NCI-H2196 treated with DMSO at 0.1 percent for 48 hours (cell line): Measurements from ENCODE around the gene ATP6V1C2.
A peak's percentile ranks its signal among the peaks of the same experiment; 100 is the strongest.
"Not testable (repeated sequence)": the region's sequence is repeated elsewhere in the genome, so short reads cannot be mapped to it uniquely, and the experiment has no call there.

Experiments used
- DNase-seq: peaks from one replicate; lab custom pipeline; 2025; ENCODE audit not compliant: unreplicated experiment; lab: John Stamatoyannopoulos, UW

ATP6V1C2 gene

DNA sequence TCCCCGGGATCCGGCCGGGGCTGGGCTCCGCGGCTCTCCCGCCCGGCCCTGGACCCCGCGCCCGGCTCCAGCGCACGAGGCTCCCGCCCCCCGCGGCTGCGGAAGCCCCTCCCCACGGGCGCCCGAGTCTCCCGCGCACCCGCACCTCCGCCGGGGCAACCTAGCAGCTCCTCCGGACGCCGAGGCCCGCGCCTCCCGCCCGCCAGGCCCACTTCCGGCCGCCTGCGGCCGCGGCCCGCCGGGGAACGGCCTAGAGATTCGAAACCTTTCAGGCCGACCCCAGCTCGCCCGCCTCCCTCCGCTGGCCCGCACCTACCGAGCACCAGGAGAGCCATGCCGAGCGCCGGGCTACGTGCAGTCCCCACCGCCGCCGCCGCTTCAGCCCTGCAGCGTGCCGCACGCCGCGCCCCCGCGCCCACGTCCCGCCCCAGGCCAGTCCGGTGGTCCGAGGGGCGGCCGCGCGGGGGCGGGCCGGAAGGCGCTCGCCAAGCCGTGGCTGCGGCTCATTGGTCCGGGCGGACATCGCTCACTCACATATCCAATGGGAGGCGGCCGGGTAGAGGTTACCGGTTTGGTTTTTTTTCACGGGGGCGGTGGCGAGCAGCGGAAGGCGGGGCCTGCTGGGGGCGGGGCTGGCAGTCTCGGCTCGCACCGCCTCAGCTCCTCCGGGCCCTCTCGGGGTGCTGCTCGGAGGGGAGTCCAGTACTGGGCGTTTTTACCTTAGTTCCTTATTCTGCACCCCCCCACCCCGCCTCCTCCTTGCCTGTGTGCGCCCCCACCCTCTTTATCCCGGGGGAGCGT lies 91.1 kb downstream of the ATP6V1C2 start, which contains the start of gene PDIA6:
Gene PDIA6 (minus strand): TSS at position 424 of the 801 bp plus-strand sequence. CDS start 89 bp downstream, at position 335.
- DNase-seq, result peak; percentile 73

DNA sequence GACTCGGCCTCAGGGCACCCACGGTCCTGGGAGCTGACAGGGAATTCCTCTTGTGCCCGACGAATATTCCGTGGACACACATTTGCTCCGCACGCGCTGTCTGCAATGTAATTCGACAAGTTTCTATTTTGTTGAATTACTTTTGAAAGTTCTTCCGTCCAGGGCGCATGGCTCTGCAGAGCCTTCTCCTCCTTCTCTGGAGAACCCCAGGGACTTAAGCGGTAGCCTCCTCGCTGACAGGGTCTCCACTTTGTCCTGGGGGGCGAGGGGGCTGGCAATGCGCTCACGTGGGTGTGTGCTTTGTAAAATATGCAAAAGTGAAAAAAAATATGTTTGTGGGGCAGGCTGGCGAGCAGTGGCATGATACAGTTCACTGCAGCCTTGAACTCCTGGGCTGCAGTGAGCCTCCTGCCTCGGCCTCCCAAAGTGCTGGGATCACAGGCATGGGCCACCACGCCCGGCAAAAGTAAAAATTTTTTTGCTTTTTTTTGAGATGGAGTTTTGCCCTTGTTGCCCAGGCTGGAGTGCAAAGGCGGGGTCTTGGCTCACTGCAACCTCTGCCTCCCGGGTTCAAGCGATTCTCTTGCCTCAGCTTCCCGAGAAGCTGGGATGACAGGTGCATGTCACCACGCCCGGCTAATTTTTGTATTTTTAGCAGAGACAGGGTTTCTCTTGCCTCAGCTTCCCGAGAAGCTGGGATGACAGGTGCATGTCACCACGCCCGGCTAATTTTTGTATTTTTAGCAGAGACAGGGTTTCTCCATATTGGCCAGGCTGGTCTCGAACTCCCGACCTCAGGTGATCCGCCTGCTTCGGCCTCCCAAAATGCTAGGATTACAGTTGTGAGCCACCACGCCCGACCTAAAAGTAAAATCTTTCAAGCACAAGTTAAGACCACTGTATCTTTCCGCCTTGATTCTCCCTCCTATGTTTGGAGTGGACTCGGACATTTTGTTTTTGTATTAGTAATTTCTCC lies 92.0 kb downstream of the ATP6V1C2 start:
- not testable (repeated sequence) for DNase-seq

DNA sequence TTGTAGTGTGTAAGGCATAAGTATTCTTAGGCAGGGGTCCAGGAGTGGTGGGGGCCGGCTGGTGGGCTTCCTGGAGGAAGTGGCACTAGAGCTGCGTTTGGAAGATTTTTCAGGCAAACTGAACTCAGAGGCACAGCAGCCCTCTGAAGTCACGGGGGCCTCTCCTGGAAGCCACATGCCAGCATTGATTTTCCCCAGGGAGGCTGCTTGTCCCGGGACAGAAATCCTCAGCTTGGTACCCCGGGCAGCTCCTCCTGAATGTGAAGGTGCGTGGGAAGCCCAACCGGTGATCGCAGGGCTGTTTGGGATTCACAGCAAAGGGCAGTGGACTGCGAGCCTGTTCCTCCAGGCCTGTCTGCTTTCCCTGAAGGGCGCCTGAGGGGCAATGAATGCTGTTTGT lies 92.7 kb downstream of the ATP6V1C2 start:
- DNase-seq, result no peak

DNA sequence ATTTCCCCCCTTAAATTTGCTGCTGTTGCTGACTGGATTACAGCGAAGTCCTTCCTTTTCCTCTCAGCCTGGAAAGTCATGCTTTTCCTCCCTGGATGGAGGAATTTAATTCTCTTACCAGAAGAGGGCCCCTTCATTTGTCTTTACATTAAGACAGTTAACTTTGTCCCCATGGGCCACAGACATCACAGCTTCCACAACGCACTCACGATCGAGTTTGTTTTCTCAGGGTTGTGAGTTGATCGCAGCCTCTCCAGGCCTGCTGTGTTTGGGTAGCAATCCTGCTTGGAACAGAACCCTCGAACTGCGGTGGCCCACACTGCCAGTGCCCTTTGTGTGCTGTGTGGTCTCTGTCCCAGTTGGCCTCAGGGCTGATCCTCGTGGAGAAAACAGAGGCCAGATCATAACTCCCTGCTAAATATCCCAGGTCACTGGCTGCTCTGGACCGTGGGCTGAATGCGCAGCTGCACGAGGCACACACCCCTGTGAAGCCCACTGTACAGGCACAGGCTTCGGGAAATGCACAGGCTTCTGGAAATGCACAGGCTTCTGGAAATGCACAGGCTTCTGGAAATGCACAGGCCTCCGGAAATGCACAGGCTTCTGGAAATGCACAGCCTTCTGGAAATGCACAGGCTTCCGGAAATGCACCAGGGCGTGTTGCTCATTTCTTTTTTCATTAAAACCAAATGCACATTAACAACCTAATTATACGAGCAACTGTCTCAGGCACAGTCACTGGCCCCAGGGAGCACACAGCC lies 93.3 kb downstream of the ATP6V1C2 start:
- no peak for DNase-seq

DNA sequence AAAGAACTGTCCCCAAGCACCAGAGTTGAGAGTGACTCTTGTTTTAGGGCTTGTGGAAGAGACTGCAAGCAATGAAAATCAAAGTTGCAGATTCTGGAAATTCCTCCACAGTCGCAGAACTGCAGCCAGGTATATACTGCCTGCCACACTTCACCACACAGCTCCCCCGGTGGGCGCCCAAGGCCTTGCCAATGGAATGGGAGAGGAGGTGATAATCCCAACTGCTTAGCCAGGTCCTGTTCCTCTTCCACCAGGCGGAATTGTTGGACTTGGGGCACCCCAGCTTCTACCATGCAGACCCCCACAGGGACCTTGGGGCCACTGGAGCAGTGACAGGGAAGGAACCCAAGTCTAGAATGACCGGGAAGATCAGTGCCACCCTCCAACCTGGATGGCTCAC lies 96.0 kb downstream of the ATP6V1C2 start:
- DNase-seq, result no peak

DNA sequence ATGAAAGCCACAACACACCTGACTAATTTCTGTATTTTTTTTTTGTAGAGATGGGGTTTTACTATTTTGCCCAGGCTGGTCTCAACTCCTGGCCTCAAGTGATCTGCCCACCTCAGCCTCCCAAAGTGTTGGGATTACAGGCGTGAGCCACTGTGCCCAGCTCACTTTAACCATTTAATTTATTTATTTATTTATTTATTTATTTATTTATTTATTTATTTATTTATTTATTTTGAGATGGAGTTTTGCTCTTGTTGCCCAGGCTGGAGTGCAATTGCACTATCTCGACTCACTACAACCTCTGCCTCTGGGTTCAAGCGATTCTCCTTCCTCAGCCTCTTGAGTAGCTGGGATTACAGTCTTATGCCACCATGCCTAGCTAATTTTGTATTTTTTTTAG lies 96.9 kb downstream of the ATP6V1C2 start:
- not testable (repeated sequence) for DNase-seq

DNA sequence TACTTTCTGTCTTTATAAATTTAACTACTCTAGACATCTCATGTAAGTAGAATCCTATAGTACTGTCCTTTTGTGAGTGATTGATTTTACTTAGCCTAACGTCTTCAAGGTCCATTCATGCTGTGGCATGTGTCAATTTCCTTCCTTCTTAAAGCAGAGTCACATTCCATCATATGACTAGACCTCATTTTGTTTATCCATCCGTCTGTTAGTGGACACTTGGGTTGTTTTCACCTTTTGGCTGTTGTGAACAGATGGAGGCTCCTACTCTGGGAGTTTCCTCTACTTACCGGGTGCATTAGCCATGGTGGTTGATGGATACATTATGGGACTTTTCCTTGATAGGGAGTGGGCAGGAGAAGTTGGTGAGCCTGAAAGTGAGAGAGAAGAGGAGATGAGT lies 97.6 kb downstream of the ATP6V1C2 start:
- DNase-seq, result no peak

DNA sequence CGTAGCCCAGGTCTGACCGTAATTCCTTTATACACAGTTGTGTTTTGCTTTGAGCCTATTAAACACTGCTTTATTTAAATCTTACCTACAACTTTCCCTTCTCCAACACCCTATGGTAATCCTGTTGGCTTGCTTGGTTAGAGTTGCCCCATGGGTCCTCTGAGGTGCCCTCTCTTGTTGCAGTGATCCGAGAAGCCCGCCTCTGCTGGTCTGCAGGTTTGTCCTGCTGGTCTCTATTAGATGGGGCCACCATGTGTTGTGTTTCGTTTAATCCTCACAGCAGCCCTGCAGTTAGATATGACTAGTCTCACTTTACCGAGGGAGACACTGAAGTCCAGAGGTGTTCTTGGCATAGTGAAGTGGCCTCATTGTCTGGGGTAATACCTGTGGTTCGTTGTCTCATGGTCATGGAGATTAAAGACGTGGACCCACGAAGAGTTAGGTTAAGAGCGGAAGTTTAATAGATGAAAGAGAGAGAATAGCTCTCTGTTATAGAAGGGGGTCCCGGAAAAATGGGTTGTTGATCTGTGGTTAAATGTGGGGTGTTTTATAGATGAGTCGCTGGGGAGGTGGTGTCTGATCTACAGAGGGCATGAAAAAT lies 98.4 kb downstream of the ATP6V1C2 start:
- DNase-seq, result no peak

DNA sequence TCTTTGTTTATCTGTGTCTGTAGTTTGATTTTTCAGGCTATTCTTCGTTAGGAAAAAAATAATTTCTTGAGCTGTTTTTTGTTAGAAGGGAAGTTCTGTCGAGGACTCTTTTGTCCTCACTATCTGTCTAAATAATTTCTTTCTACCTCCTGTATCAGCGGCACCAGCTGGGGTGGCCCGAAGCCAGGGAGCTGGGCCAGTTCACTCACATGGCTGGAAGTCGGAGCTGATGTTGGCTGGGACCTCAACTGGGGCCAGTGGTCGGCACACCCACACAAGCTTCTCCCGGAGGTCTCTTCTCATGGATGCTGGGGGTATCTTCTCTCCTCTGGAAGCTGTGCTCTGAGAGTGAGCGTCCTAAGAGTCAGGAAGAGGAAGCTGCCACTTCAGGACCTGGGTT lies 99.1 kb downstream of the ATP6V1C2 start:
- DNase-seq, result no peak

DNA sequence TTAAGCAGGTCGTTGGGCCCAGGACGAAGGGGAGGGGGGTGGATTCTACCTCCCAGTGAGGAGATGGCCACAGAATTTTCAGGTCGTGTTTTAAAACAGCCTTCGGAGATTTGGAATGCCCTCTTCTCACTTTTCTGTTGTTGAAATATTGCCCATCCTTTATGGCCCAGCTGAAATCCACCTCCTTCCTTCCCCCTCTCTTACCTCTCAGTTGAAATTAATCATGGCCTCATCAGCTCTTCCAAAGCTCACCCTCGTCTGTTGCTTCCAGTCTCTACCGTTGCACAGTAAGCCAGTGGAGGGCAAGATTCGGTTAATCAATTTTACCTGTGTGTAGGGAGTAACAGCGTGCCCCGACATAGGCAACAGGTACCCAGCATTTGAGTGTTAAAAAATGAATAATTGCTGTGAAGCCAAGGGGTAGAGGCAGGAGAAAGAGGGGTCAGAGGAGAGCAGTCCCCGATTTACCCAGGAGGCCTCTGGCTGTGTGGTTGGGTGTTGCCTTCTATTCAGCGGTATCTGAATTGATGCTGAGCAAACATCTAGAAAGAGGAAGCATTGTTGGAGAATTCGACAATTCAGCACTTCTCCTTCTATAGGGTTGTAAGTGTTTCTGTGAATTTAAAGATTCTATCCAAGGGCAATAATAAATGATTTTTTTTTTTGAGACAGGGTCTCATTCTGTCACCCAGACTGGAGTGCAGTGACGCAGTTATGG lies 99.7 kb downstream of the ATP6V1C2 start:
- no peak for DNase-seq

DNA sequence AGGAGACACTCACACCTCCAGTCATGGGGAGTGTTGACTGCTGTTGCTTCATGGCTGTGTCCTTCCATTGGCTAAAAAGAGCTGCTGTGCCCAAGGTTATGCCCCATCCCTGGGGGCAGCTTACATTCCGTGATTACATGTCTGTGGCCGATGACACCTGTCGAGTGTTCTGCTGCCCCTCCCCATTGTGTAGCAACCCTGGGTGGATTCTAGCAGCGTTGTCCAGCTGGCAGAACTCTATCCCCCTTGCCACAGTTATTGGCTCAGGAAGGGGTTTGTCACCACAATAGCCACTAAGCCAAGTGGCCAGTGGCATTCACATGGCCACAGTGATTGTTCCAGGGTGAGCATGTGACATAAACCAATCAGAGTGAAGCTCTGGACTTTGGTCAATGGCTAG lies 102.8 kb downstream of the ATP6V1C2 start:
- no peak for DNase-seq

DNA sequence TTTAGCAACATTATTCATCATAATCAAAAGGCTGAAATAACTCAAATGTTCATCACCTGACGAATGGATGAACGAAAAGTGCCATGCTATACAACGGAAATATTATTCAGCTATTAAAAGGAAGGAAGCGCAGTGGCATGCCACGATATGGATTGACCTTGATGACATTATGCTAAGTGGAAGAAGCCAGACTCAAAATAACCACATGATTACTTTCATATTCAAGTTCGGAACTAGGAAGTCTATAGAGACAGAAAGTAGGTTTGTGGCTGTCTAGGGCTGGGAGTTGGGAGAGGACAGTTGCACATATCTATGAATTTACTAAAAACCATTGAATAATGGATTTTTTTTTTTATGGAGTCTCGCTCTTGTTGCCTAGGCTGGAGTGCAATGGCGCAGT lies 104.6 kb downstream of the ATP6V1C2 start:
- no peak for DNase-seq

DNA sequence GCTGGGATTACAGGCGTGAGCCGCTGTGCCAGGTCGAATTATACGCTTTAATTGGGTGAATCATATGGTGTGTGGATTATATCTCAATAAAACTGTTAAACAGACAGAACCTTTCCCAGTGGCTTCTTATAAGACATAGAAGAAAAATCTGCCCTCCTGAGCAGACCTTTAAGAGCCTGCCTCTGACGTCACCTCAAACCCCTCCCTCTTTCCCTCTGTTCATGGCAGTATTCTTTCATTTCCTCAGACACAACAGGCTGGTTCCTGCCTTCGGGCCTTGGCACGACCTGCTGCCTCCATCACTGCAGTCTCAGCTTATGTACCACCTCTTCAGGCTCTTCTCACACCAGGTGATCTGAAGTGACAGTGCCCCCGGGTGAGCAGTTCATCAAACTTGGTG lies 105.2 kb downstream of the ATP6V1C2 start:
- DNase-seq, result no peak

DNA sequence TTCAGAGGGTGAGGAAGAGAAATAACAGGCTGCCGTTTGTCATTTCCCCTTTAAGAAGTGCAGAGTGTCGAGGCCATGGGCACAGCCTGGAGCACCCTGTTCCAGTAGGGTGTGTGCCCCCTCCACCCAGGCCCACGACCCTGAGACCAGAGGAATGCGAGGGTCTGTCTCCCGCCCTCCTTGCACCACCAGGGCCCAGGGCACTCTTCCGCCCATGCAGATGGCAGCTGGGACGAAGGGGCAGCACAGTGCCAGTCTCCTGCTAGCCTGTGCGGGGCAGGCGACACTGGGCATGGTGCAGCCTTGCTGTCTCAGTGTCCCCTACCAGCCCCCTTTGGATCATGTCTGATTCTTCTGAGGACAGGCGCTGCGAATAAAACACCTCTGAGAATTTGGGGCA lies 106.9 kb downstream of the ATP6V1C2 start:
- no peak for DNase-seq

DNA sequence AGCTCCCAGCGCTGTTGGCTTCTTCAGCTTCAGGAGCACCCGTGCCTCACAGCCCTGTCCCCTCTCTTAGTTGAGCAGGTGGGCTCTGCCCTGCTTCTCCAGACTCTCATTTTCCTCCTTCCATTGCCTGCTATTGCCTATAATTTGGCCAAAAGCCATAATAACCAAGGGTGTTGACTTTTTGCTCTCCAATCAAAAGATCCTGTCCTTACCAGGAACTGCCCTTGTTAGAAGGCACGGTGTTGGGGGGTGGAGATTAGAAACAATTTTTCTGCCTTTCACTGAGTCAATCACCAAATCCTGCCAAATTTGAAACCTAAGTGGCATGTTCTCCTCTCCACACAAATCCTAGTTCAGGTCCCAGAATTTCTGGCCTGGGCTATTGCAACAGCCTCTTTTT lies 107.9 kb downstream of the ATP6V1C2 start:
- no peak for DNase-seq

DNA sequence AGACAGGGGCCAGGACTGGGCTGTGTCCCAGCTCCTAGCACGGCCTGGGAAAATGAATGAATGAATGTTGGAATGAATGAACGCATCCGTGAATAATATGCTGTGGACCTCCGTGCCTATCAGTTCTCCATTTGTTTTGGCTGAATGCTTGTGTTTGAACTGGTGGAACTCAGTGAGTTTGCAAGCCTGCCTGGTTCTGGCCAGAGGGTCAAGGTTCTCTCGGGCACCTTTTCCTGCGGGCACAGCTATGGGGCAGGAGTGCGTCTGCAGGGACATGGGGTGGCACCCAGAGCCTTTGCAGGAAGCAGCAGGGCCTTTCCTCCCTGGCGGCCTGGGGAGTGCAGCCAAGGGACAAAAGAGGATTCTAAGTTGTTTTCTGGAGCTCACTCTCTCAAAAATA lies 108.8 kb downstream of the ATP6V1C2 start:
- DNase-seq, result no peak

DNA sequence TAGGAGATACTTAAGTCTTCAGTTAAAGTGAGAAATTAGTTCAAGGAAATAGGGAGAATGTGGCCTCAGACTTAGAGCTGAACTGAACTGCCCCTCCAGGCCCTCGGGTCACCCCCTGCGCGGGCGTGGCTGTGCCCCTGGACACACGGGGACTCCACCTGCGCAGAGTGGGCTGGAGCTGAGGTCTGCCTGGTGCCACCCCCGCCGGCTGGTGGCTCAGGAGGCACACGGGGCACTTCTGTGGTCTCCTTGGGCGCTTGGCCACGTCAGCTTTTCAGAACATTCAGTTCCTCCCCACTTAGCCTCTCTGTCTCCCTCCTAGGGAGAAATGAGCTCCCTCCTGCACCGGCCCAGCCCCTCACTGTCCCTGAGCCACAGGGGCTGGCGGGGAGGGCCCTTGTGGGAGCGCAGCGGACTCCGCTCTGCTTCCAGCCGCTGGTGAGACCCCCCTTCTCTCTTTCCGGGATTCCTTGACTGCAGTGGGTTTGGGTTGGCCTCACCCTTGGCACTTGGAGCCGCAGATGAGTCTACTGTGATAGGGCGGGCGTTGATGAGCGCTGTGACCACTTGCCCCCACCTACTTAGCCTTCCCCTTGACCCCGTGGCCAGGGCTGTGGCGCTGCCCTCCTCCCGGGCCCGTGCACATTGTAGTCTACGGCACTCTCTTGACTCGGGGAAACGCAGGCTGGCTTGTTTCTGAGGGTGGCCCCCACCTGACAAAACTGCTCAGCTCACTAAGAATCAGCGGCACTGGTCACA lies 109.4 kb downstream of the ATP6V1C2 start:
- DNase-seq, result no peak

DNA sequence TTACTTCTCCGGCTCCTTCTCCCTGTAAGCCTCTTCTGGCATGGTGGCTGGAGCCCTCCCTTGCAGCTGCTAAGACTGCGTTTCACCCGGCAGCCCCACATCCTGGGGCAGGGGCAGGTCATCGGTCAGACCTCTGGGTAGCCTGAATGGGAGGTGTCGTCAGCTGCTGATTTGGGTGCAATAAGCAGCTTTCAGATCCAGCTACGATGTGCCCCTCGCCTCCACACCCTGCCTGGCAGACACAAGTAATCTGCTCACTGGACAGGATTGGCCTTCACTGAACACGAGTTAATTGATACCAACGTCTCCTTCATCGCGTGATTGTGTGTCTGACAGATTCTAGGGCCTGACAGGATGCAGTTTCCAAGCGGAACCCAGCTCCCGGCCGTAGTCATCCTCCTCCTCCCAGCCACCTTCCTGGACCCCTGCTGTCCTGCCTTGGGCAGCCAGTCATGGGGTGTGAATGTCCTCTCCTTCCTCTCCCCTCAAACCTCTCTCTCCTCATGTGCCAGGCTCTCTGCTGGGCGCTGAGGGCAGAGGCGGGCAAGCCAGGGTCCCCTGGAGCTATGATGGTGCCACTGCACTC lies 110.1 kb downstream of the ATP6V1C2 start:
- no peak for DNase-seq
